H9 (cell line): ENCODE measurements around the gene NDUFA3. TPM values are rescaled to one million over a fixed set of nuclear protein-coding genes. Genes with fewer than 3 reads are reported as not detected.

Experiments used
- DNase-seq: peaks from one replicate; pipeline ENCODE4 v3.0.0-alpha.2; 2017
- H2AFZ ChIP-seq: one replicate; pipeline ENCODE4 v1.6.1; 2013; ENCODE audit warnings: mild to moderate bottlenecking, low read length, control low read depth, moderate library complexity
- H2AK5ac ChIP-seq: 2 replicates; pipeline ENCODE4 v1.6.1; 2013; ENCODE audit warnings: low read length, control low read depth, mixed read lengths; ENCODE audit not compliant: insufficient read length
- H2BK120ac ChIP-seq: one replicate; pipeline ENCODE4 v1.6.1; 2013; ENCODE audit warnings: low read depth, mild to moderate bottlenecking, low read length, control low read depth, inconsistent platforms; ENCODE audit not compliant: poor library complexity, severe bottlenecking
- H2BK12ac ChIP-seq: 2 replicates; pipeline ENCODE4 v1.6.1; 2013; ENCODE audit warnings: low read length, control low read depth, mixed read lengths, low read depth; ENCODE audit not compliant: insufficient read length
- H2BK15ac ChIP-seq: 2 replicates; pipeline ENCODE4 v1.6.1; 2013; ENCODE audit warnings: low read depth, low read length, control low read depth
- H2BK20ac ChIP-seq: one replicate; pipeline ENCODE4 v1.6.1; 2013; ENCODE audit warnings: low read depth, mild to moderate bottlenecking, low read length, control low read depth, inconsistent platforms; ENCODE audit not compliant: poor library complexity, severe bottlenecking
- H2BK5ac ChIP-seq: 2 replicates; pipeline ENCODE4 v1.6.1; 2013; ENCODE audit warnings: low read length, control low read depth, mixed read lengths; ENCODE audit not compliant: insufficient read length
- H3K14ac ChIP-seq: 2 replicates; pipeline ENCODE4 v1.6.1; 2013; ENCODE audit warnings: low read length, control low read depth; ENCODE audit not compliant: insufficient read depth
- H3K18ac ChIP-seq: 2 replicates; pipeline ENCODE4 v1.6.1; 2013; ENCODE audit warnings: low read depth, mild to moderate bottlenecking, mixed read lengths, low read length, control low read depth; ENCODE audit not compliant: insufficient read length
- H3K23ac ChIP-seq: 2 replicates; pipeline ENCODE4 v1.6.1; 2013; ENCODE audit warnings: low read length, control low read depth, mixed read lengths, low read depth; ENCODE audit not compliant: insufficient read length
- H3K23me2 ChIP-seq: 2 replicates; pipeline ENCODE4 v1.6.1; 2013; ENCODE audit warnings: low read depth, mild to moderate bottlenecking, mixed read lengths, low read length, control low read depth; ENCODE audit not compliant: insufficient read length, poor library complexity, severe bottlenecking
- H3K27ac ChIP-seq: 2 replicates; pipeline ENCODE4 v1.5.1; 2013; ENCODE audit warnings: low read length, control low read depth, mixed read lengths, low read depth; ENCODE audit not compliant: insufficient read length
- H3K27me3 ChIP-seq: 2 replicates; pipeline ENCODE4 v1.6.1; 2013; ENCODE audit warnings: low read length, control low read depth, inconsistent platforms; ENCODE audit not compliant: insufficient read depth
- H3K4ac ChIP-seq: 2 replicates; pipeline ENCODE4 v1.6.1; 2013; ENCODE audit warnings: low read depth, mild to moderate bottlenecking, control low read depth, inconsistent platforms, low read length, moderate library complexity
- H3K4me1 ChIP-seq: 2 replicates; pipeline ENCODE4 v1.6.1; 2013; ENCODE audit warnings: low read length, control low read depth, inconsistent platforms; ENCODE audit not compliant: insufficient read depth
- H3K4me2 ChIP-seq: 2 replicates; pipeline ENCODE4 v1.6.1; 2013; ENCODE audit warnings: low read length, control low read depth, mixed read lengths; ENCODE audit not compliant: insufficient read length, insufficient read depth
- H3K56ac ChIP-seq: 2 replicates; pipeline ENCODE4 v1.6.1; 2013; ENCODE audit warnings: low read depth, mild to moderate bottlenecking, mixed read lengths, low read length, control low read depth; ENCODE audit not compliant: insufficient read length
- H3K79me1 ChIP-seq: 2 replicates; pipeline ENCODE4 v1.6.1; 2013; ENCODE audit warnings: low read depth, mild to moderate bottlenecking, moderate library complexity, low read length, control low read depth, inconsistent platforms; ENCODE audit not compliant: insufficient read depth, poor library complexity, severe bottlenecking
- H3K79me2 ChIP-seq: 2 replicates; pipeline ENCODE4 v1.6.1; 2013; ENCODE audit warnings: low read length, control low read depth, inconsistent platforms; ENCODE audit not compliant: insufficient read depth
- H3K9ac ChIP-seq: 2 replicates; pipeline ENCODE4 v1.6.1; 2013; ENCODE audit warnings: low read length, control low read depth, mixed read lengths; ENCODE audit not compliant: insufficient read length; ENCODE audit errors: extremely low read depth
- H3K9me3 ChIP-seq: one replicate; pipeline ENCODE4 v1.6.1; 2013; ENCODE audit warnings: low read depth, low read length, inconsistent platforms; ENCODE audit not compliant: control insufficient read depth
- H3T11ph ChIP-seq: one replicate; pipeline ENCODE4 v1.6.1; 2013; ENCODE audit warnings: mild to moderate bottlenecking, low read length, control low read depth, inconsistent platforms
- H4K20me1 ChIP-seq: one replicate; pipeline ENCODE4 v1.6.1; 2013; ENCODE audit not compliant: control insufficient read depth, insufficient read length, insufficient read depth
- H4K5ac ChIP-seq: 2 replicates; pipeline ENCODE4 v1.6.1; 2013; ENCODE audit warnings: low read depth, mild to moderate bottlenecking, mixed read lengths, low read length, control low read depth; ENCODE audit not compliant: insufficient read length
- H4K8ac ChIP-seq: replicated peaks from 2 replicates; pipeline ENCODE4 v1.6.1; 2013; ENCODE audit warnings: low read length, control low read depth, mixed read lengths, low read depth; ENCODE audit not compliant: insufficient read length
- H4K91ac ChIP-seq: 2 replicates; pipeline ENCODE4 v1.6.1; 2013; ENCODE audit warnings: low read depth, mild to moderate bottlenecking, moderate library complexity, mixed read lengths, low read length, control low read depth; ENCODE audit not compliant: insufficient read length
- H3K27ac Mint-ChIP-seq, 3 experiments: 2 replicates in 2 of 3; 3 replicates in 1 of 3; pipeline ENCODE4 v1.8.0; 2020 to 2021; ENCODE audit warnings: mixed read lengths in 3 of 3, mild to moderate bottlenecking in 1 of 3, moderate library complexity in 1 of 3
- H3K27me3 Mint-ChIP-seq: 2 replicates; pipeline ENCODE4 v1.8.0; 2021; ENCODE audit warnings: low read depth, mild to moderate bottlenecking, moderate library complexity, mixed read lengths
- H3K36me3 Mint-ChIP-seq, 3 experiments: 2 replicates in 2 of 3; 3 replicates in 1 of 3; pipeline ENCODE4 v1.8.0; 2020 to 2021; ENCODE audit warnings: low read depth in 3 of 3, mixed read lengths in 3 of 3; ENCODE audit not compliant: insufficient read depth in 1 of 3
- H3K4me1 Mint-ChIP-seq, 2 experiments: 2 replicates each; pipeline ENCODE4 v1.8.0; 2020; ENCODE audit warnings: mixed read lengths in 2 of 2
- H3K4me3 Mint-ChIP-seq, 2 experiments: 2 replicates in 1 of 2; 3 replicates in 1 of 2; pipeline ENCODE4 v1.8.0; 2020 to 2021; ENCODE audit warnings: mild to moderate bottlenecking in 2 of 2, mixed read lengths in 2 of 2, moderate library complexity in 1 of 2
- H3K9me3 Mint-ChIP-seq, 2 experiments: 2 replicates in 1 of 2; 3 replicates in 1 of 2; pipeline ENCODE4 v1.8.0; 2020; ENCODE audit warnings: mild to moderate bottlenecking in 2 of 2, mixed read lengths in 2 of 2, moderate library complexity in 1 of 2
- CTCF ChIP-seq: fragments of 200-600 bp; sonication (generic); conservative IDR thresholded peaks from 3 replicates; pipeline ENCODE4 v1.8.0; 2021; ENCODE audit warnings: antibody characterized with exemption, mild to moderate bottlenecking
- WGBS: extraction: QIAGEN DNeasy Blood & Tissue Kit; methylation state at CpG from one replicate; pipeline ENCODE4 v1.1.7; 2013; ENCODE audit warnings: missing lambda C conversion rate, low lambda C conversion rate, mixed read lengths; ENCODE audit not compliant: insufficient read length; ENCODE audit errors: extremely low coverage; 5-methylcytosine and 5-hydroxymethylcytosine counted together
- total RNA-seq: library from RNA; stranded (reverse); gene quantifications from 2 replicates; pipeline ENCODE4 v1.2.1, GENCODE V29; 2021

Gene NDUFA3
- total RNA-seq, 1 experiment from 2014 or later = 174 TPM

- peaks cover 67 to 92% (median 91%) of the 10 kb centered on the region in 3 experiments for H3K36me3 Mint-ChIP-seq
Measured at GRCh38 chr19:54148158-54148557, 45.5 kb downstream of the NDUFA3 start.

More at GRCh38 chr19:54148158-54148557, 45.5 kb downstream of the NDUFA3 start:
- H2AFZ ChIP-seq = no peak overlapping the region
- no peak overlapping the region for H2BK20ac ChIP-seq
- H3K4me1 Mint-ChIP-seq = no peaks in the 10 kb centered on the region
- H3K27me3 Mint-ChIP-seq = peaks cover 1% of the 10 kb centered on the region; the same call in 1 of the 2 replicates
- H4K8ac ChIP-seq = no peak overlapping the region
- H3K4me1 ChIP-seq = no peaks in the 10 kb centered on the region
- H2AK5ac ChIP-seq = no peak overlapping the region
- H3K27ac Mint-ChIP-seq = no peak overlapping the region
- no peak overlapping the region for H3K4ac ChIP-seq
- no peak overlapping the region for H3K18ac ChIP-seq
- H3K9me3 ChIP-seq = no peaks in the 10 kb centered on the region
- no peaks in the 10 kb centered on the region; a peak in 1 of 5 replicates for H3K9me3 Mint-ChIP-seq
- H3K4me3 Mint-ChIP-seq = no peak overlapping the region
- no peak overlapping the region for H2BK120ac ChIP-seq
- H4K5ac ChIP-seq = no peak overlapping the region
- no peak overlapping the region for H3K4me2 ChIP-seq
- H2BK5ac ChIP-seq = no peak overlapping the region
- H3K23me2 ChIP-seq = no peaks in the 10 kb centered on the region
- no peak overlapping the region for H4K91ac ChIP-seq
- H3K79me2 ChIP-seq = no peaks in the 10 kb centered on the region
- no peaks in the 10 kb centered on the region for H3K79me1 ChIP-seq
- no peak for TF ChIP-seq CTCF
- no peak overlapping the region for H3T11ph ChIP-seq
- no peak overlapping the region for H3K23ac ChIP-seq
- H2BK15ac ChIP-seq = no peak overlapping the region
- no peak overlapping the region for H3K9ac ChIP-seq
- no peak for DNase-seq
- no peaks in the 10 kb centered on the region for H3K27me3 ChIP-seq
- no peak overlapping the region for H3K56ac ChIP-seq
- no peak overlapping the region for H3K27ac ChIP-seq
- no peaks in the 10 kb centered on the region for H4K20me1 ChIP-seq
- H2BK12ac ChIP-seq = no peak overlapping the region
- no CpG with 5 or more reads among the region's 19 CpGs for whole genome bisulfite sequencing
- no peak overlapping the region for H3K14ac ChIP-seq
